Body of pancreas (tissue), 4 donors: Measurements from ENCODE around the gene SMO. TPM values are rescaled to one million over a fixed set of nuclear protein-coding genes. Genes with fewer than 3 reads are reported as not detected.
"Not testable (repeated sequence)": the region's sequence is repeated elsewhere in the genome, so short reads cannot be mapped to it uniquely, and the experiment has no call there.

Source experiments
- ATAC-seq: fragments of 150-250 bp; one replicate; pipeline ENCODE4 v1.9.1; 2016
- DNase-seq, 4 donors: peaks; one replicate each; pipeline ENCODE4 v3.0.0-alpha.2; 2019
- H3K27ac ChIP-seq, 4 donors: fragments of 200-600 bp; sonication (generic); 1 replicate in 3 of 4; 2 replicates in 1 of 4; pipeline versions ENCODE4 v1.5.1 to v1.6.1; 2016 to 2019; ENCODE audit warnings: mild to moderate bottlenecking in 1 of 4, mixed read lengths in 1 of 4, moderate library complexity in 1 of 4
- H3K27me3 ChIP-seq, 2 donors: fragments of 200-600 bp; sonication (generic); one replicate each; pipeline ENCODE4 v1.6.0; 2016; ENCODE audit warnings: mild to moderate bottlenecking in 1 of 2
- H3K36me3 ChIP-seq, 2 donors: fragments of 200-600 bp; sonication (generic); replicated peaks in 1 of 2; 2 replicates each; pipeline ENCODE4 v1.5.1; 2016; ENCODE audit warnings: low read depth in 2 of 2; ENCODE audit not compliant: insufficient read depth in 1 of 2
- H3K4me1 ChIP-seq: fragments of 200-600 bp; sonication (generic); one replicate; pipeline ENCODE4 v1.6.0; 2016
- H3K4me3 ChIP-seq, 2 donors: fragments of 200-600 bp; sonication (generic); 1 replicate in 1 of 2; 2 replicates in 1 of 2; pipeline ENCODE4 v1.5.1; 2016 to 2019
- H3K9me3 ChIP-seq, 3 donors: fragments of 200-600 bp; sonication (generic); 1 replicate in 2 of 3; 2 replicates in 1 of 3; pipeline ENCODE4 v1.5.1; 2016
- CTCF ChIP-seq, 7 experiments: fragments of 450-650 bp in 4 of 7; fragments of 200-600 bp in 3 of 7; sonication (generic) in 3 of 7; IDR thresholded peaks; one replicate each; pipeline ENCODE4 v1.5.1; 2016 to 2019; ENCODE audit warnings: antibody characterized with exemption in 7 of 7
- POLR2A ChIP-seq, 3 donors: fragments of 450-650 bp; IDR thresholded peaks; one replicate each; pipeline ENCODE4 v1.6.1; 2016; ENCODE audit warnings: antibody characterized with exemption in 3 of 3, mild to moderate bottlenecking in 2 of 3
- WGBS, 2 donors: methylation state at CpG; one replicate each; pipeline ENCODE4 v1.1.5; 2017; 5-methylcytosine and 5-hydroxymethylcytosine counted together
- intact Hi-C: fragments of 100-400 bp; cut with DNase I; formaldehyde crosslinking; loops from one replicate; pipeline ENCODE4 v1.15.1; 2023
- total RNA-seq, 2 donors: library from RNA; depleted of rRNA; stranded (reverse); fragments of >200 nt; gene quantifications; one replicate each; pipeline ENCODE4 v1.1.0, GENCODE V29; 2016

The SMO gene
- total RNA-seq, 2 donors from 2014 or later = 6.5 to 12.2 TPM

- ATAC-seq (peak; percentile 88), DNase-seq (peak; percentile 81 to 91 (median 85))
- intact Hi-C loops = loop anchor here (10.0 kb wide), 1 partner anchor 254 kb away; no protein-coding TSS in a partner anchor
- 60 to 68% methylated on average over 10 to 16 of the region's 16 CpGs for WGBS, 2 donors
- TF ChIP-seq POLR2A (IDR thresholded peaks at IDR 0.05) = no peak
- peak; percentile 84 to 92 (median 88) for TF ChIP-seq CTCF (IDR thresholded peaks at IDR 0.05)
- H3K4me3 ChIP-seq = no peak overlapping the region
- no peaks in the 10 kb centered on the region for H3K4me1 ChIP-seq
- H3K27ac ChIP-seq = no peak overlapping the region
- H3K27me3 ChIP-seq = no peaks in the 10 kb centered on the region
- H3K9me3 ChIP-seq = no peaks in the 10 kb centered on the region
- H3K36me3 ChIP-seq = no peaks in the 10 kb centered on the region
These were observed 22.0 kb downstream of the SMO start for GRCh38 chr7:129210256-129210988.

GRCh38 chr7:129210989-129211312 lies 22.5 kb downstream of the SMO start:
- TF ChIP-seq POLR2A (IDR thresholded peaks at IDR 0.05) (no peak), CTCF (IDR thresholded peaks at IDR 0.05) (no peak)
- Histone ChIP-seq H3K4me1 (no peaks in the 10 kb centered on the region), H3K36me3 (no peaks in the 10 kb centered on the region), H3K27me3 (no peaks in the 10 kb centered on the region), H3K27ac (no peak overlapping the region), H3K4me3 (no peak overlapping the region), H3K9me3 (no peaks in the 10 kb centered on the region)
- no peak for DNase-seq
- intact Hi-C loops = loop anchor here (10.0 kb wide), 1 partner anchor 254 kb away; no protein-coding TSS in a partner anchor
- ATAC-seq = no peak
- 76 to 80% methylated on average over 8 to 13 of the region's 14 CpGs for WGBS, 2 donors

- ATAC-seq (no peak), DNase-seq (no peak)
- no peaks in the 10 kb centered on the region for H3K27me3 ChIP-seq
- intact Hi-C loops = loop anchor here (10.0 kb wide), 1 partner anchor 253 kb away; no protein-coding TSS in a partner anchor
- H3K9me3 ChIP-seq = no peaks in the 10 kb centered on the region
- TF ChIP-seq POLR2A (IDR thresholded peaks at IDR 0.05) (no peak), CTCF (IDR thresholded peaks at IDR 0.05) (no peak)
- no peak overlapping the region for H3K27ac ChIP-seq
- 85 to 93% methylated on average over 11 to 14 of the region's 14 CpGs for WGBS, 2 donors
- no peak overlapping the region for H3K4me3 ChIP-seq
- no peaks in the 10 kb centered on the region for H3K4me1 ChIP-seq
- no peaks in the 10 kb centered on the region for H3K36me3 ChIP-seq
These were observed 23.7 kb downstream of the SMO start for GRCh38 chr7:129212126-129212525.

GRCh38 chr7:129212596-129212995 lies 24.2 kb downstream of the SMO start:
- WGBS, 2 donors = 79 to 85% methylated on average over 3 to 4 of the region's 4 CpGs
- Histone ChIP-seq H3K27me3 (no peaks in the 10 kb centered on the region), H3K9me3 (no peaks in the 10 kb centered on the region), H3K27ac (no peak overlapping the region), H3K4me1 (no peaks in the 10 kb centered on the region), H3K4me3 (no peak overlapping the region), H3K36me3 (no peaks in the 10 kb centered on the region)
- ATAC-seq (no peak), DNase-seq (no peak)
- TF ChIP-seq POLR2A (IDR thresholded peaks at IDR 0.05) (no peak), CTCF (IDR thresholded peaks at IDR 0.05) (no peak)
- intact Hi-C loops = loop anchor here (10.0 kb wide), 1 partner anchor 252 kb away; no protein-coding TSS in a partner anchor

- 56 to 60% methylated on average over 11 to 15 of the region's 15 CpGs for WGBS, 2 donors
- intact Hi-C loops = loop anchor here (10.0 kb wide), 1 partner anchor 251 kb away; no protein-coding TSS in a partner anchor
- DNase-seq (no peak), ATAC-seq (no peak)
- Histone ChIP-seq H3K4me1 (no peaks in the 10 kb centered on the region), H3K27ac (no peak overlapping the region), H3K9me3 (no peaks in the 10 kb centered on the region), H3K27me3 (no peaks in the 10 kb centered on the region), H3K36me3 (no peaks in the 10 kb centered on the region), H3K4me3 (no peak overlapping the region)
- no peak for TF ChIP-seq POLR2A (IDR thresholded peaks at IDR 0.05)
- TF ChIP-seq CTCF (IDR thresholded peaks at IDR 0.05) = no peak
These were observed 25.4 kb downstream of the SMO start for GRCh38 chr7:129213828-129214227.

GRCh38 chr7:129215691-129216090 lies 27.3 kb downstream of the SMO start:
- not testable (repeated sequence) for ATAC-seq
- intact Hi-C loops = loop anchor here (5.0 to 10.0 kb wide), 2 partner anchors 82 to 249 kb away; no protein-coding TSS in a partner anchor
- 95 to 97% methylated on average over 14 to 15 of the region's 15 CpGs for WGBS, 2 donors

GRCh38 chr7:129216101-129216715 lies 27.8 kb downstream of the SMO start:
- not testable (repeated sequence) for H3K4me1 ChIP-seq, H3K4me3 ChIP-seq, H3K9me3 ChIP-seq, DNase-seq, H3K27ac ChIP-seq, H3K27me3 ChIP-seq, H3K36me3 ChIP-seq, ATAC-seq
- WGBS, 2 donors = 79 to 86% methylated on average over 7 to 23 of the region's 34 CpGs
- intact Hi-C loops = loop anchor here (5.0 to 10.0 kb wide), 2 partner anchors 81 to 249 kb away; no protein-coding TSS in a partner anchor

More at GRCh38 chr7:129215691-129216090, 27.3 kb downstream of the SMO start:
- not testable (repeated sequence) for H3K4me1 ChIP-seq, H3K27me3 ChIP-seq, DNase-seq, H3K27ac ChIP-seq, H3K9me3 ChIP-seq, H3K4me3 ChIP-seq, H3K36me3 ChIP-seq
